H9 (cell line): ENCODE results near the gene PAPOLG. TPM values are rescaled to one million over a fixed set of nuclear protein-coding genes. Genes with fewer than 3 reads are reported as not detected.

ENCODE experiments used
- DNase-seq: peaks from one replicate; pipeline ENCODE4 v3.0.0-alpha.2; 2017
- H2AFZ ChIP-seq: one replicate; pipeline ENCODE4 v1.6.1; 2013; ENCODE audit warnings: mild to moderate bottlenecking, low read length, control low read depth, moderate library complexity
- H2AK5ac ChIP-seq: 2 replicates; pipeline ENCODE4 v1.6.1; 2013; ENCODE audit warnings: low read length, control low read depth, mixed read lengths; ENCODE audit not compliant: insufficient read length
- H2BK120ac ChIP-seq: one replicate; pipeline ENCODE4 v1.6.1; 2013; ENCODE audit warnings: low read depth, mild to moderate bottlenecking, low read length, control low read depth, inconsistent platforms; ENCODE audit not compliant: poor library complexity, severe bottlenecking
- H2BK12ac ChIP-seq: 2 replicates; pipeline ENCODE4 v1.6.1; 2013; ENCODE audit warnings: low read length, control low read depth, mixed read lengths, low read depth; ENCODE audit not compliant: insufficient read length
- H2BK15ac ChIP-seq: 2 replicates; pipeline ENCODE4 v1.6.1; 2013; ENCODE audit warnings: low read depth, low read length, control low read depth
- H2BK20ac ChIP-seq: one replicate; pipeline ENCODE4 v1.6.1; 2013; ENCODE audit warnings: low read depth, mild to moderate bottlenecking, low read length, control low read depth, inconsistent platforms; ENCODE audit not compliant: poor library complexity, severe bottlenecking
- H2BK5ac ChIP-seq: 2 replicates; pipeline ENCODE4 v1.6.1; 2013; ENCODE audit warnings: low read length, control low read depth, mixed read lengths; ENCODE audit not compliant: insufficient read length
- H3K14ac ChIP-seq: 2 replicates; pipeline ENCODE4 v1.6.1; 2013; ENCODE audit warnings: low read length, control low read depth; ENCODE audit not compliant: insufficient read depth
- H3K18ac ChIP-seq: 2 replicates; pipeline ENCODE4 v1.6.1; 2013; ENCODE audit warnings: low read depth, mild to moderate bottlenecking, mixed read lengths, low read length, control low read depth; ENCODE audit not compliant: insufficient read length
- H3K23ac ChIP-seq: 2 replicates; pipeline ENCODE4 v1.6.1; 2013; ENCODE audit warnings: low read length, control low read depth, mixed read lengths, low read depth; ENCODE audit not compliant: insufficient read length
- H3K23me2 ChIP-seq: 2 replicates; pipeline ENCODE4 v1.6.1; 2013; ENCODE audit warnings: low read depth, mild to moderate bottlenecking, mixed read lengths, low read length, control low read depth; ENCODE audit not compliant: insufficient read length, poor library complexity, severe bottlenecking
- H3K27ac ChIP-seq: 2 replicates; pipeline ENCODE4 v1.5.1; 2013; ENCODE audit warnings: low read length, control low read depth, mixed read lengths, low read depth; ENCODE audit not compliant: insufficient read length
- H3K27me3 ChIP-seq: 2 replicates; pipeline ENCODE4 v1.6.1; 2013; ENCODE audit warnings: low read length, control low read depth, inconsistent platforms; ENCODE audit not compliant: insufficient read depth
- H3K4ac ChIP-seq: 2 replicates; pipeline ENCODE4 v1.6.1; 2013; ENCODE audit warnings: low read depth, mild to moderate bottlenecking, control low read depth, inconsistent platforms, low read length, moderate library complexity
- H3K4me1 ChIP-seq: 2 replicates; pipeline ENCODE4 v1.6.1; 2013; ENCODE audit warnings: low read length, control low read depth, inconsistent platforms; ENCODE audit not compliant: insufficient read depth
- H3K4me2 ChIP-seq: 2 replicates; pipeline ENCODE4 v1.6.1; 2013; ENCODE audit warnings: low read length, control low read depth, mixed read lengths; ENCODE audit not compliant: insufficient read length, insufficient read depth
- H3K56ac ChIP-seq: 2 replicates; pipeline ENCODE4 v1.6.1; 2013; ENCODE audit warnings: low read depth, mild to moderate bottlenecking, mixed read lengths, low read length, control low read depth; ENCODE audit not compliant: insufficient read length
- H3K79me1 ChIP-seq: 2 replicates; pipeline ENCODE4 v1.6.1; 2013; ENCODE audit warnings: low read depth, mild to moderate bottlenecking, moderate library complexity, low read length, control low read depth, inconsistent platforms; ENCODE audit not compliant: insufficient read depth, poor library complexity, severe bottlenecking
- H3K79me2 ChIP-seq: 2 replicates; pipeline ENCODE4 v1.6.1; 2013; ENCODE audit warnings: low read length, control low read depth, inconsistent platforms; ENCODE audit not compliant: insufficient read depth
- H3K9ac ChIP-seq: 2 replicates; pipeline ENCODE4 v1.6.1; 2013; ENCODE audit warnings: low read length, control low read depth, mixed read lengths; ENCODE audit not compliant: insufficient read length; ENCODE audit errors: extremely low read depth
- H3K9me3 ChIP-seq: one replicate; pipeline ENCODE4 v1.6.1; 2013; ENCODE audit warnings: low read depth, low read length, inconsistent platforms; ENCODE audit not compliant: control insufficient read depth
- H3T11ph ChIP-seq: one replicate; pipeline ENCODE4 v1.6.1; 2013; ENCODE audit warnings: mild to moderate bottlenecking, low read length, control low read depth, inconsistent platforms
- H4K20me1 ChIP-seq: one replicate; pipeline ENCODE4 v1.6.1; 2013; ENCODE audit not compliant: control insufficient read depth, insufficient read length, insufficient read depth
- H4K5ac ChIP-seq: 2 replicates; pipeline ENCODE4 v1.6.1; 2013; ENCODE audit warnings: low read depth, mild to moderate bottlenecking, mixed read lengths, low read length, control low read depth; ENCODE audit not compliant: insufficient read length
- H4K8ac ChIP-seq: replicated peaks from 2 replicates; pipeline ENCODE4 v1.6.1; 2013; ENCODE audit warnings: low read length, control low read depth, mixed read lengths, low read depth; ENCODE audit not compliant: insufficient read length
- H4K91ac ChIP-seq: 2 replicates; pipeline ENCODE4 v1.6.1; 2013; ENCODE audit warnings: low read depth, mild to moderate bottlenecking, moderate library complexity, mixed read lengths, low read length, control low read depth; ENCODE audit not compliant: insufficient read length
- H3K27ac Mint-ChIP-seq, 3 experiments: 2 replicates in 2 of 3; 3 replicates in 1 of 3; pipeline ENCODE4 v1.8.0; 2020 to 2021; ENCODE audit warnings: mixed read lengths in 3 of 3, mild to moderate bottlenecking in 1 of 3, moderate library complexity in 1 of 3
- H3K27me3 Mint-ChIP-seq: 2 replicates; pipeline ENCODE4 v1.8.0; 2021; ENCODE audit warnings: low read depth, mild to moderate bottlenecking, moderate library complexity, mixed read lengths
- H3K36me3 Mint-ChIP-seq, 3 experiments: 2 replicates in 2 of 3; 3 replicates in 1 of 3; pipeline ENCODE4 v1.8.0; 2020 to 2021; ENCODE audit warnings: low read depth in 3 of 3, mixed read lengths in 3 of 3; ENCODE audit not compliant: insufficient read depth in 1 of 3
- H3K4me1 Mint-ChIP-seq, 2 experiments: 2 replicates each; pipeline ENCODE4 v1.8.0; 2020; ENCODE audit warnings: mixed read lengths in 2 of 2
- H3K4me3 Mint-ChIP-seq, 2 experiments: 2 replicates in 1 of 2; 3 replicates in 1 of 2; pipeline ENCODE4 v1.8.0; 2020 to 2021; ENCODE audit warnings: mild to moderate bottlenecking in 2 of 2, mixed read lengths in 2 of 2, moderate library complexity in 1 of 2
- H3K9me3 Mint-ChIP-seq, 2 experiments: 2 replicates in 1 of 2; 3 replicates in 1 of 2; pipeline ENCODE4 v1.8.0; 2020; ENCODE audit warnings: mild to moderate bottlenecking in 2 of 2, mixed read lengths in 2 of 2, moderate library complexity in 1 of 2
- CTCF ChIP-seq: fragments of 200-600 bp; sonication (generic); conservative IDR thresholded peaks from 3 replicates; pipeline ENCODE4 v1.8.0; 2021; ENCODE audit warnings: antibody characterized with exemption, mild to moderate bottlenecking
- WGBS: extraction: QIAGEN DNeasy Blood & Tissue Kit; methylation state at CpG from one replicate; pipeline ENCODE4 v1.1.7; 2013; ENCODE audit warnings: missing lambda C conversion rate, low lambda C conversion rate, mixed read lengths; ENCODE audit not compliant: insufficient read length; ENCODE audit errors: extremely low coverage; 5-methylcytosine and 5-hydroxymethylcytosine counted together
- total RNA-seq: library from RNA; stranded (reverse); gene quantifications from 2 replicates; pipeline ENCODE4 v1.2.1, GENCODE V29; 2021

The PAPOLG gene
- total RNA-seq, 1 experiment from 2014 or later, result 19.2 TPM

GRCh38 chr2:60836491-60836890 lies 80.4 kb downstream of the PAPOLG start:
- Histone ChIP-seq H3K9me3 (no peaks in the 10 kb centered on the region), H3K79me1 (no peaks in the 10 kb centered on the region), H2AFZ (no peak overlapping the region), H4K5ac (no peak overlapping the region), H3K23ac (no peak overlapping the region), H3K27ac (no peak overlapping the region), H3K4me2 (no peak overlapping the region), H2BK120ac (no peak overlapping the region), H3K56ac (no peak overlapping the region), H3K4me1 (no peaks in the 10 kb centered on the region), H3K9ac (no peak overlapping the region), H3K18ac (no peak overlapping the region), H2BK12ac (no peak overlapping the region), H2BK5ac (no peak overlapping the region), H3K23me2 (no peaks in the 10 kb centered on the region), H3K79me2 (no peaks in the 10 kb centered on the region), H4K8ac (no peak overlapping the region), H4K91ac (no peak overlapping the region), H3K27me3 (peaks cover 16% of the 10 kb centered on the region), H3K4ac (no peak overlapping the region), H2BK15ac (no peak overlapping the region), H2BK20ac (no peak overlapping the region), H3K14ac (no peak overlapping the region), H4K20me1 (no peaks in the 10 kb centered on the region), H3T11ph (no peak overlapping the region), H2AK5ac (no peak overlapping the region)
- H3K27me3 Mint-ChIP-seq, result peaks cover 96% of the 10 kb centered on the region
- no peak for DNase-seq
- H3K27ac Mint-ChIP-seq, result no peak overlapping the region
- no peaks in the 10 kb centered on the region for H3K36me3 Mint-ChIP-seq
- no peak for TF ChIP-seq CTCF
- H3K9me3 Mint-ChIP-seq, result peaks cover 0 to 5% of the 10 kb centered on the region in 2 experiments; a peak in 1 of 5 replicates
- H3K4me1 Mint-ChIP-seq, result peaks cover 12 to 20% of the 10 kb centered on the region in 2 experiments
- no CpG with 5 or more reads among the region's 3 CpGs for WGBS
- H3K4me3 Mint-ChIP-seq, result no peak overlapping the region
